NOMO-1 treated with DMSO at 0.1 percent for 48 hours (cell line): ENCODE measurements around the gene EIF4G3.
"Not testable (repeated sequence)": the region's sequence is repeated elsewhere in the genome, so short reads cannot be mapped to it uniquely, and the experiment has no call there.

ENCODE experiments used
- DNase-seq: peaks from one replicate; lab custom pipeline; 2025; ENCODE audit not compliant: unreplicated experiment; lab: John Stamatoyannopoulos, UW

EIF4G3 gene

GRCh38 chr1:21068937-21069336 is 107.8 kb downstream of the EIF4G3 start:
- no peak for DNase-seq

- no peak for DNase-seq
Measured at GRCh38 chr1:21067551-21068227, 109.0 kb downstream of the EIF4G3 start.

DNA sequence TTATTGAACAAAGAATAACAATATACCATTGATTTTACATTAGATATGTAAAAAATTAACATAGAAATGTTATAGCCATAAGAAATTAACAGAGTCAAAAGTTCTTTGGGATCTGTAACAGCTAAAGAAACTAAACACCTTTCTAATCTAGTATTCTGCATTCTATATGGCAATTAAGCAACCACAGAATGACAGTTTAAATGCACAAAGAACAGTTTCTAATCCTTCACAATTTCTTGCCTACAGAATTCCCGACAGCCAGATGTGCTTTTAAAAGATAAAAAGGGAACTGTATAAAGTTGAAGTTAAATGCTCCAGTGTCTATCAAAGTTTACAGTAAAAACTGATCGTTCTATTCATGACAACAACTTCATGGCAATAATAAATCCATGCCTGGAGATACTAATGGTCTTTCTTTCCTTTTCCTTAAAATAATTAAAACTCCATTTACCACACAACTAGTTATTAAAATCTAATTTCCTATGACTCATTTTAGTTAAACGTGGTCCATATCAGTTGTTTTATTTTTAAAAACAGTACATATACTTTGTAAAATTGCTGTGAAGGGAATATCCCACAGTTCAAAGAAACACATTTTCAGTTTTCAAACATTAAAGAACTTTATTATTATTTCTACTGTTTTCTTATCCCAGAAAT is 110.2 kb downstream of the EIF4G3 start:
- DNase-seq, result no peak

DNA sequence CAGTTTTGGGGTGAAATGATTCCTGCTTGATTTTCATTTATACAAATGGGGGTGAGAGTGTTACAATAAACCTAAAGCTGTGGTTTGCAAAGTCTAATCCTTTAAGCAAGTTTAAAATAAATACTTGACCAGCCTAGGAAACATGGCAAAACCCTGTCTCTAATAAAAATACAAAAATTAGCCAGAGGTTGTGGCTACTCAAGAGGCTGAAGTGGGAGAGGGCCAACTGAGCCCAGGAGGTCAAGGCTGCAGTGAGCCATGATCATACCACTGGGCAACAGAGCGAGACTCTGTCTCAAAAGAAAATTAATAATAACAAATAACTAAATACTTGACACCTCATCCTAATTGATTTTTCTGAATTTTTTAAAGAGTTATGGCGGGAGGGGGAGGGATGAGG is 110.8 kb downstream of the EIF4G3 start:
- no peak for DNase-seq

DNA sequence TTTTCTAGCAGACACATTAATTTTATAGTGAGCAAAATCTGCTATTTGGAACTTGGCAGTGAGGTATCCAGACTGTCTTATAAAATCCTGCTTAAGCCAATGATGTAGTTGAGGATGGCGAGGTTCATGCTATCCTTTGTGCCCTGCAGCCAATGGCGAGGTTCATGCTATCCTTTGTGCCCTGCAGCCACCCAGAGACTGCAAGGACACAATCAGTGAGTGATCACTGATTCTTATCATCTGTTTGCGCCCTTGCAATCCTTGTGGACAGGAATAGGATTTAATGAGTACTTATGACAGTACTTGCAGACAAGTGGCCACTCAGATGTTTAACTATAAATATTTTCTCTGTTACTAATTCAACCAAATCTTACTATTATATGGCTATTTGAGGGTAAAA is 112.6 kb downstream of the EIF4G3 start:
- DNase-seq, result no peak

- DNase-seq, result no peak
Measured at GRCh38 chr1:21060523-21060922, 116.2 kb downstream of the EIF4G3 start.

DNA sequence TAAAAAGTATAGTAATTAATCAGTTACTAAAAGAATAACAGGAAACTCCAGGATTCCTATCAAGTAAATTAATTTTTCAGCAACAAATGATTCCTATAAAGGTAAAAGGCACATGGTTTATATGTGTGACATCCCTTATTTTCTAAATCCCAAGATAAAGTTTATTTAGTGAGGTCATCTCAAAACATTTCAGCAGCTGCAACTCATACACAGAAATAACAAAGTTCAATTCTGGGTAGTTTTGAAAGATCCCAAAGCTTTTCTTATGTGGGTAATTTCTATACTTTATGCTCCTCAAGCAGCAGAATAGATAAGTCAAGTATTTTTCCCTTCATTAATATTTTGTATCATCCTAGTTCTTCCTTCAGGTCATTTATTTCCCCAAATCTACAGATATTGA is 117.7 kb downstream of the EIF4G3 start:
- DNase-seq, result no peak

DNA sequence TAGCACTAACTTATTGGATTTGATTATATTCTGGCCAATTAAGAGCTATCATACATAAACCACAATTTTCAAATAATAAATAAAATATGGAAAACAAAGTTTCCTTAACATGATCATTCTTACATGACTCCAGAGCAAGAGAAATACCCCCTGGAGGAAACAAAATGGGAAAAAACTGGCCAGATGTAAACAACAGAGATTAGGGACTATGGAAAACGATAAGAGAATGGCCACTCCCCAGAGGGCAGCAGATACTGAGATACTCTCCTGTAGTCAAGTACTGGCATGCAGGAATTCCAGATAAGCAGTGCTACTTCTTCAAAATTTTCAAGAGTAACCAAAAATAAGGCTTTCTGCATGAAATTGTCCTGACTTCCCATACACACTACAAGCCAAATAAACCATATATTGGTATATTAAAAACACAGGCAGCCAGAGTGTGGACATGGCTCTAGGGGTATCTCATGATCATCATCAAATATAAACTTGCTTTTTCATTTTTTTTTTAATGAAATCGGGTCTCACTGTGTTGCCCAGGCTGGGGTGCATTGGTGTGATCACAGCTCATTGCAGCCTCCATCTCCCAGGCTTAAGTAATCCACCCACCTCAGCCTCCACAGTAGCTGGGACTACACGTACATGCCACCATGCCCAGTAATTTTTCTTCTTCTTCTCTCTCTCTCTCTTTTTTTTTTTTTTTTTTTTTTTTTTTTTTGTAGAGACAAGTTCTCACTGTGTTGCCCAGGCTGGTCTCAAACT is 118.5 kb downstream of the EIF4G3 start:
- no peak for DNase-seq

GRCh38 chr1:21053189-21053928 is 123.3 kb downstream of the EIF4G3 start:
- DNase-seq, result not testable (repeated sequence)

DNA sequence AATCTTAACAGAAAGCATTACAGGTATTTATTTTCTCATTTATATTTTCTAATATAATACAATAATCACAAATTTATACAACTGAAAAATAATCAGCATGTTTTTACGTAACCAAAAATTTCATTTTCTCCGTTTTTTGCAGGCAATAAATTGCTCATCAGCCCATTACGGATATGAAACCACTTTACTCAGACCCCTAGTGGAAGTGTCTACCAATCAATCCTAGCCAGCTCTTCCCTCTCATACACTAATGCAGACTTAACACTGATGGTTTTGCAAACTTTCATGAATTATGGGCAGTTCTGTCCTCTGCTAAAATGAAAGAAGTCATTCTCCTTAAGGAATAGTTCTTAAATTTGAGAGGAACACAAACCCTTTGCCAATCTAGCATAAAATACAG is 124.7 kb downstream of the EIF4G3 start:
- peak; percentile 63 for DNase-seq

GRCh38 chr1:21051177-21051825 is 125.4 kb downstream of the EIF4G3 start:
- peak; percentile 77 for DNase-seq

DNA sequence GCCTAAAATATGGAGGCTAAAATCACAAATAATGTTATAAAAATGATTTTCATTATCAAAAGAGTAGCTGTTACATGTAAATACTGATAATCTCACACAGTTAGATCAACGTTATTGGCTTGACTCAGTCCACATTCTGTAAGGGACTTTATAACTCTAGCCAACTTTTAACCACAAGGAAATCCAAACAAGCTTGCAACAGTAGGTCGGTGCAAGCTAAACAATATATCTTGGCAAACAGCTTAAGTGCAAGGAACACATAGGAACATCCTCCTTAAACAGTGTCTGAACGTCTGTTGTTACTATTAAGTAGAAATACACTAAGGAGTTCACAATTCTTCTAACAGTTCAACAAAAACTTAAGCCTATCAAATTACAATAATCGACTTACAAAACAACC is 126.7 kb downstream of the EIF4G3 start:
- no peak for DNase-seq

DNA sequence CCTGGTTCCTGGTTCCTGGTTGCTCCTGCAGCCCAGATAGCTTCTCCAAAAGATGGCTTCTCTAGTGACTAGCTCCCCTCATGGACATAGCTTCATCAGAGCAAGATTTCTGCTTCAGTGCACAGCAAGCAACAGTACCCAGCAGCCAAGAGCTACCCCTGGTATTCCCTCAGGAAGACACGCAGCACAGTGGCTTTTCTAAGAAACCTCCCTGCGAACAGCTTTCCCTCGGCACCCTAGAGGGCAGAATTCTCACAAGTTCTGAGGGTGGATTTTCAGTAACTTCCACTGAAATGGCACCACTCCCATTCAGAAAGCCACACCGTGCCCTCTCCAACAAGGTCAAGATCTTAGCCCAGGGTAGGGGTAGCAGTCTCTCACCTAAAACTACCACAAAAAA is 128.2 kb downstream of the EIF4G3 start:
- DNase-seq, result no peak

DNA sequence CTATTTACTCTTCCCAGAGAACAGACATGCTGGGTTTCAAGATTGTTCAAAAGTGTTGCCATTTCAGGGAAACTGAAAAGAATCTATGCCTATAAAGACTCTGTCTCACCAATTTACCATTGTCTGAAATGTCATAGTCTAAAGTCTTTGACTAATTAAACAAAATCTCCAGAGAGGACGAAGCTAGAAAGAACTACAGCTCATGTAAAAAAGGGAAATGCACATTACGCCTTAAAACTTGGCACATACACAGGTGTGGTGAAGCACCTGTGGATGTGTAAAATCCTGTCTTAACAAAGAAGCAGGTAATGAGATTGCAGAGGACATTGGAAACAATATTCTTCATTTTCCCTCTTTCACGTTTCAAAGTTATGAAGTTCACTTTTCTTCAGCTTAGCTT is 130.6 kb downstream of the EIF4G3 start:
- DNase-seq, result no peak

GRCh38 chr1:21045351-21045750 is 131.3 kb downstream of the EIF4G3 start:
- no peak for DNase-seq

DNA sequence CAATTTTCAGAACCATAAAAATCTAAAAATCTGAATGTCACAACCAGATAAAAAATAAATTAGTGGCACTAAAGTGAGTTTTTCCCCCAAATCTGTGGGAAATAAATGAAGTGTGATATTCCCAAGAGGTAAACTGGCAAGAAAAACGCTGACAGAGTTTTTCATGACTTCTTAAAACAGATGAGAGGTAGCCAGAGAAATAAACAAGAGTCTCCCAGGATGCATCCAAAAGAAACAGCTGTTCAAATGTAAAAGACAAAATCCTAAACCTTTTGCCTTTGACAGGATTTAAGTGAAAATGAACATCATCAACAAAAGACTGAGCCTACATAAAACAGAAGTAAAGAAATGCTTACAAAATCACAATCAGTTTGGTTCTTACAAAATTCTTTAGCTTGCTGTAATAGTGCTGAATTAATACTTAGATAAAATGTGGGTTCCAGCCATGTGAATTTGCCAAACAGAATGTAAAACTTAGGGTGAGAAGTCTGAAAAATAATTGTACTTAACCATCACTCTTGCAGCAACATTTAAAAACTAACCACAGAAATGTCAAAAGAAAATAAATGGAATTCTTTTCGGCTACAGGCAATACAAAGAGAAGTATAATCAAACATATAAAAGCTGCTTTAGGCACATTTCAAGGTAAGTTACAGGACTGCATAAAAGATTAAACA is 133.6 kb downstream of the EIF4G3 start:
- no peak for DNase-seq

- no peak for DNase-seq
Measured at GRCh38 chr1:21041541-21041940, 135.2 kb downstream of the EIF4G3 start.

GRCh38 chr1:21037091-21037490 is 139.6 kb downstream of the EIF4G3 start:
- DNase-seq, result no peak

DNA sequence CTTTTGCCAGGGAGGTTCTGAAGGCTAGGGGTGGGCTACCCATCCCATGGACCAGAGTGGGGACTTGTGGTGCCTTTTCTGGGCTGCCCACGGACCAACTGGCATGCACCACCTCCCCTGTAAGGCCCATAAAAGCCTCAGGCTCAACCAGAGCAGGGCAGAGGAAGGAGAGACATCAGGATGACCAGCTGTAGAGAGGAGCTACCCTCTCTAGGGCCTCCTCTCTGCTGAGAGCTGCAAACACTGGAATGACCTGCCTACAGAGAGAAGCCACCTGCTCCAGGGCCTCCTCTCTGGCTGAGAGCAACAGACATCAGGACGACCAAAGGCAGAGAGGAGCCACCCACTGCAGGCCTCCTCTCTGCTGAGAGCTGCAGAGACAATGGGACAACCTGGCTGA is 140.9 kb downstream of the EIF4G3 start:
- no peak for DNase-seq
